Stimulated activated CD4-positive, alpha-beta T cell treated with anti-CD3 and anti-CD28 coated beads, Interleukin-4, amount 100 ng/mL, for 24 hours (primary cell): ENCODE measurements around the gene ANO5.
"Not testable (repeated sequence)": the region's sequence is repeated elsewhere in the genome, so short reads cannot be mapped to it uniquely, and the experiment has no call there.

Source experiments
- DNase-seq: peaks from one replicate; pipeline ENCODE4 v3.0.0-alpha.2; 2020

Gene ANO5

GRCh38 chr11:22199243-22199642 is 6.4 kb downstream of the ANO5 start:
- no peak for DNase-seq

- DNase-seq, result no peak
These were observed 10.4 kb downstream of the ANO5 start for GRCh38 chr11:22203281-22203680.

DNA sequence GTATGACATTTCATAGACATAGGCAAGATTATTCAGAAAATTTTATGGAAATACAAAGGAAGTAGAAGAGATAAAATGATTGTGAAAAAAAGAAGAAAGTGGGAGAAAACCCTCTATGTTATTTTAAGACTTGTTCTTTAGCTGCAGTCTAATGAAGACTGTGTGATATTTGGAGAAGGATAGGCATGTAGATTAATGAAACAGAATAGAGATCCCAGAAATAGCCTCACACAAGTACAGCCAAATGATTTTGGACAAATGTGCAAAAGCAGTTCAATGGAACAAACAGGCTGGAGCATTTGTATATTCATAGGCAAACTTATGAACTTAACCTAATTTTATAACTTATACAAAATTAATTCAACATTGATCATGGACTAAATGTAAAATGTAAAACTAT is 14.3 kb downstream of the ANO5 start:
- no peak for DNase-seq

DNA sequence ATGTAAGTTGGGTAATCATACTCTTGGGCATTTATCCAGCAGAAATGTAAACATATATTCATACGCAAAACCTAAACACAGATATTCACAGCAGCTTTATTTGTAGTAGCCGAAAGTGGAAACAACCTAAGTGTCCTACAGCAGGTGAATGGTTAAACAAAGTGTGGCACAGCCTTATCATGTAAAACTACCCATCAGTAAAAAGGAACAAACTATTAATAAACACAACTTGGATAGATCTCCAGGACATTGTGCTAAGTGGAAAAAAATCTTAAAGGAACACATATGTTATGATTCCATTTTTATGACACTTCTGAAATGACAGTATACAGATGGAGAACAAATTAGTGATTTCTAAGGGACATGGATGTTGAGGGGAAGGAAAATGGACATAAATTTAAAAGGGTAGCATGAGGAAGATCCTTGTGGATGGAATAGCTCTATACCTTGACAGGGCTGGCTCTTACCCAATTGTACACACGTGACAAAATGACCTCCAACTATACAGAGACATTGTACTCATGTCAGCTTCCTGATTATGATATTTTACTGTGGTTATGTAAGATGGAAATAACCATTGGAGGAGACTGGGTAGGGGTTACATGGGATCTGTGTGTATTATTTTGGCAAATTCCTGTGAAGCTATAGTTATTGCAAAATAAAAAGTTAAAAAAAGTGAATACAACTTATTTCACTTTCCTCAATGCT is 15.4 kb downstream of the ANO5 start:
- no peak for DNase-seq

DNA sequence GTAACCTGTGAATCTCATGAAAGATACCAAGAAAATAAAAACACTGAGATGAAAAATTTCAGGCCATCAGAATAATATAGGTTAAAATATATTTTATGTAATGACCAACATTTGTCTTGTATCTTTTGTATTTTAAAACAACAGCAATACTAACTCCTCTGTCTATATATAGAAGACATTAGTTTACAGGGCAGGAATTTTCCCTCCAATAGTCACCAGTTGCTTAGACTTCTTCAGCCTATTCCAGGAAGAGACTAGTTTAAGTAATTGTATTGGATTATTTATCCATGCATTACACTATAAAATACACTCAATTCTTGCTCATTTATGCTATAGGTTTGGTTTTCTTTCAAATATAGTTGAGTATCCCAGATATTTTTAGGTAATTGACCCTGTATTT is 24.1 kb downstream of the ANO5 start:
- no peak for DNase-seq

GRCh38 chr11:22221143-22221542 is 28.3 kb downstream of the ANO5 start:
- no peak for DNase-seq

- DNase-seq, result no peak
These were observed 32.3 kb downstream of the ANO5 start for GRCh38 chr11:22225190-22225589.

DNA sequence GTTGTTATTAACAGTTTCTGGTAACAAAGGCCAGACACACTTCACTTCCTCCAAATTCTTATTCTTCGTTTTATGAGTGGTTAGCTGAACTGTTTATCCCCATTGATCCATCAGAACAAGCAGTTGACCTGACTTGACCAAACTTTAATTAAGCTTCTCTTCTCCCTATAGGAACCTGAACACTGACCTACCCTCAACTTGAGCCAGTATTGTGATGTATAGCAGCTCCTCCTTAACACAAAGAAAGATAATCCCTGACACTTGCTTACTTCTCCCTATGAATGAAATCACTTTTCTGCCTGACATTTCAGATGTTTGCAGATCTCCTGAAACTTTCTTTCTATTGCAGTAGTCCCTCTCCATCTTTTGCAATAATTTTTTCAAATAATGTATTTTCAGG is 41.9 kb downstream of the ANO5 start:
- DNase-seq, result no peak

DNA sequence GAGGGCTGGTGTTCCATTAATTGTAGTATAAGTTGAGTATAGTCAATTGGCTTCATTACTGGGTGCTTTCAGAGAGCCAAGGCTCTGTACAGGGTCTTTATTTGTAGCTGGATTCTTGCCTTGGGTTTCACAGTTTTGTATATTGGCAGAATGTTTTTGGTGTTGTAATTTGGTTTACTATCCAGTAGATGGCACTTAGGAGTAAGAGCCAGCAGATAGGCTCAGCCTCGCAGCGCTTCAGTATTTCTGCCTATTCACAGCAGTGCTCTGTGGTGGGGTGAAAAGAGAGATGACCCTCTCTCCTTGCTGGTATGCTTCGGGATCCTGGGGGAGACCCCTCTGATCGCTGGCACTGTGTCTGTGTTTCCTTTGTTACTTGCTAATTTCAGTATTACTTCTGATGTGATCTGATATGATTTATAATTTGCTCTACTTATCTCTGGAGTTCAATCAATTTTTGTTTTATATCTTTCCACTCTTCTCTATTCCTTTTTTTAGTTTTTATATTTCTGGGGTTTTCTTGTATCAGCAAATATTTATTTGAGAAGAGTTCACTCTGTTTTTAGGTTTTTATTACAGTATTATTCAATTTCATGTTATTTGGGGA is 52.2 kb downstream of the ANO5 start:
- peak; percentile 6 for DNase-seq

GRCh38 chr11:22246992-22247391 is 54.1 kb downstream of the ANO5 start:
- no peak for DNase-seq

GRCh38 chr11:22249871-22250270 is 57.0 kb downstream of the ANO5 start:
- DNase-seq, result no peak

DNA sequence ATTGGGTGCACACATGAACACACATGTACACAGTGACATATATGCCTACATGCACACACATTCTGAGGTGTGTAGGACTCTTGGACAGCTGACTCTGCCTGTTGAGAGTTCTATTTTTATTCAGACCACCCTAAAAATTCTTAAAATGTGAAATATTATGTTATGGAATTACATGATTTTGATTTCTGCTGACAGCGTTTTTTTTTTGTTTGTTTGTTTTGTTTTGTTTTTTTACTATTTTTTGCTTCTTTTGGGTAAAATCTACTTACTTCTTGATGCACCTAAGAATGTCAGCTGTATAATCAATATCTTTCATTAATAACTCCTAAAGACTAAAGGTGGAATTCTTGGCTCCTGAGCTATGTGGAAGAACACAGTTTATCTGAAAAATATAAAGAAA is 64.0 kb downstream of the ANO5 start:
- no peak for DNase-seq

DNA sequence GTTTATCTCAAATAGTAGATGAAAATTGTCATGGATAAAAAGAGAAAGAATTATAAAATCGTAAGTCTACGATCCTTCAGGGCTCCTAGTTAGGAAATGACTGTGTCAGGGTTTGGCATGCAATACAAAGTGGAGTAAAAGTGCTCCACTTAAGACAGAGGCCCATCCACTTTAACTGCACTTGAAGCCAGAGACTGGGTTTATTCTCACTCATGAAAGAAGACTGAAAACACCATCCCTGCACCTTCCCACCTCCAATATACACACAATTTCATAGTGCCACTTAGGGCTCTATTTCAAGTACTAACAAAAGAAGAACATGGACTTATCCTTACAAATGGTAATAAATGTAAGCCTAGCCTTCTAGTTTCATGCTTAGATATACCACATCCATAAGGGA is 70.7 kb downstream of the ANO5 start:
- no peak for DNase-seq

DNA sequence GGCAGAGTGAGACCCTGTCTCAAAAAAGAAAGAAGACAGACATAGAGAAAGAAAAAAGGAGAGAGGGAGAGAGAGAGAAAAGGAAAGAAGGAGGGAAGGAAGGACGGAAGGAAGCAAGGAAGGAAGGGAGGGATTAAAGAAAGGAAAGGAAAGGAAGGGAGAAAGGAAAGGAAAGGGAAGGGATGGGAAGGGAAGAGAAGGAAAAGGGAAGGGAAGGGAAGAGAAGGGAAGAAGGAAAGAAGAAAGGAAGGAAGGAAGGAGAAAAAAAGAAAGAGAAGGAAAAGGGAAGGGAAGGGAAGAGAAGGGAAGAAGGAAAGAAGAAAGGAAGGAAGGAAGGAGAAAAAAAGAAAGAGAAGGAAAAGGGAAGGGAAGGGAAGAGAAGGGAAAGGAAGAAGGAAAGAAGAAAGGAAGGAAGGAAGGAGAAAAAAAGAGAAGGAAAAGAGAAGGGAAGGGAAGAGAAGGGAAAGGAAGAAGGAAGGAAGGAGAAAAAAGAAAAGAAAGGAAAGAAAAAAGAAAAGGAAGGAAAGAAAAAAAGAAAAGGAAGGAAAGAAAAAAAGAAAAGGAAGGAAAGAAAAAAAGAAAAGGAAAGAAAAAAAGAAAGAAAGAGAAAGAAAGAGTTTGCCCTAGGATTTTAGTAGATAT is 76.2 kb downstream of the ANO5 start:
- not testable (repeated sequence) for DNase-seq

GRCh38 chr11:22273781-22274180 is 80.9 kb downstream of the ANO5 start:
- DNase-seq, result no peak

DNA sequence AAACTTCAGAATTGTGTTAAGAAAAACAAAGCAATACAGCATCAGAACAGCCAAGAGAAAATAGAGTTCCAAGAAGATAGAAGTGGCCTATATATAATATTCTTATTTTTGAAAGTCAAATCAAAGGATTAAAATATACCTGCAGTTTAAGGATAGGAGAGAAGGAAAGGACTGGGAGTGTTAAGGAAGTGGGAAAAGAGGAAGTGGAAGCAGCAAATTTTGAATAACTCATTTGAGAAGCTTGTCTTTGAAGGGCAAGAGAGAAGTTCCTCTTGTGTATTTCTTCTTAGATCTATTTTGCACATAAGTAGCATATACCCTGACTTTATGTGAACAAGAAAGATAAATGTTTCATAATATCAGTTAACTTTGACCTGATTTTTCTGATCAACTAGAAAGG is 82.7 kb downstream of the ANO5 start:
- no peak for DNase-seq

DNA sequence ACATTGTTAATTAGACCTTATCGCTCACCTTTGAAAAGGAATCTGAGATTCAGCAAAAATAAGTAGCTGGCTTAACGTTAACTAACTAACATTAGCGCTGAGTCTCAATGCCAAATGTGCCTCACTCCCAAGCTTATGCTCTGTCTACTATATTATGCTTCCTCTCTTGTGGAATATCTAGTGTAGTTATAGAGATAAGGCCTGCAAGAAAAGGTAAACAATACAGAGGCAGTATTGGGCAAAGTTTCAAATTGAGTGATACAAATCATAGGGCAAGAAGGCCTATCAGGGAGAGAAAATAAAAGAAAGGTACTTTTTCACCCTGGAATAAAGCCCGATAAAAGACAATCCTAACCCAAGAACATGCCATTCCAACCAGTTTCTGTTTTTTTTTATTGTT is 83.7 kb downstream of the ANO5 start:
- DNase-seq, result no peak

GRCh38 chr11:22284991-22285390 is 92.1 kb downstream of the ANO5 start:
- not testable (repeated sequence) for DNase-seq

- no peak for DNase-seq
These were observed 109.5 kb downstream of the ANO5 start for GRCh38 chr11:22302368-22302767.

DNA sequence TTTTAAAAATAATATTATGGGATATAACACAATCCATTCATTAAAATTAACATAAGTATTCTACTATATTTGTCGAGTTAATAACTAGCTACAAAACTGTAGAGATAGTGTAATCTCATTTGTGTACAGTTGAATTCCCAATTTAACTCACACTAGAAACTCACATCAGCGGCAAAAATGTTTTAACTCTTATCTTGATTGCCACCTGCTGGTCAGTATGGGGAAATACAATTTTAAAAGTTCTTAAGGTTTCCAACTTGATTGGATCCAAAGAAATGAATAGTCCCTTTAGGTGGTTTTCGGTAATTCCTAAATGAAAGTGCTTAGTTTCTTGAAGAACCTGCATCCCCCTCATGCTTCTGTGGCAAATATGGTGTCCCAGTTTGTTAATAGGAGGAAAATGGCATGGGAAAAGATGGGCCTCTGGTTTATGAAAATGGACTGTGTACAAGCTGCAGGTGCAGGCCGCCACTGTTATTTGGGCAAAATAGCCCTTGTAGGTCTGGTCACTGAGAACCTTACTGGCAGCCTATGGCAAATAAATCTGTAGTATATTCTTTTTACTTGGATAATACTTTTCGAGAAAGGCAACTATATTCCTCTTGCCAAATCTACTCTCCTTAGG is 111.6 kb downstream of the ANO5 start:
- no peak for DNase-seq

- no peak for DNase-seq
These were observed 124.8 kb downstream of the ANO5 start for GRCh38 chr11:22317656-22318055.

- DNase-seq, result no peak
These were observed 138.9 kb downstream of the ANO5 start for GRCh38 chr11:22331771-22332170.
